Natural killer cell (primary cell): ENCODE data around the gene TMC1. TPM values are rescaled to one million over a fixed set of nuclear protein-coding genes. Genes with fewer than 3 reads are reported as not detected.

Source experiments
- ATAC-seq, 3 donors: fragments of 150-1000 bp in 2 of 3; fragments of 200-7000 bp in 1 of 3; cut with Tn5 transposase; 1 replicate in 1 of 3; 2 replicates in 2 of 3; pipeline ENCODE4 v1.10.0; 2021; ENCODE audit warnings: mild to moderate bottlenecking in 2 of 3, moderate library complexity in 2 of 3
- DNase-seq, 2 donors: peaks; one replicate each; pipeline versions ENCODE4 v3.0.0 to v3.0.0-alpha.2; 2013 to 2021; ENCODE audit warnings: mixed read lengths in 1 of 2
- H3K27ac ChIP-seq: one replicate; pipeline ENCODE4 v1.5.1; 2013; ENCODE audit warnings: mild to moderate bottlenecking, low read length
- H3K27me3 ChIP-seq: one replicate; pipeline ENCODE4 v1.6.1; 2013; ENCODE audit warnings: low read length; ENCODE audit not compliant: control insufficient read depth, insufficient read depth
- H3K36me3 ChIP-seq: one replicate; pipeline ENCODE4 v1.6.1; 2013; ENCODE audit warnings: low read length; ENCODE audit not compliant: control insufficient read depth, insufficient read depth
- H3K4me1 ChIP-seq: one replicate; pipeline ENCODE4 v1.6.1; 2013; ENCODE audit warnings: low read length; ENCODE audit not compliant: control insufficient read depth, insufficient read depth
- H3K4me3 ChIP-seq: one replicate; pipeline ENCODE4 v1.5.1; 2013; ENCODE audit warnings: low read length
- H3K9me3 ChIP-seq: one replicate; pipeline ENCODE4 v1.6.1; 2013; ENCODE audit warnings: low read length; ENCODE audit not compliant: control insufficient read depth, insufficient read depth
- H3K27ac Mint-ChIP-seq, 2 donors: one replicate each; pipeline ENCODE4 v1.8.0; 2022; ENCODE audit warnings: mild to moderate bottlenecking in 2 of 2, mixed read lengths in 2 of 2, moderate library complexity in 1 of 2
- H3K27me3 Mint-ChIP-seq, 2 donors: one replicate each; pipeline ENCODE4 v1.8.0; 2022; ENCODE audit warnings: low read depth in 2 of 2, mixed read lengths in 2 of 2
- H3K36me3 Mint-ChIP-seq: one replicate; pipeline ENCODE4 v1.8.0; 2022; ENCODE audit warnings: mixed read lengths
- H3K4me1 Mint-ChIP-seq, 2 donors: one replicate each; pipeline ENCODE4 v1.8.0; 2022; ENCODE audit warnings: mixed read lengths in 2 of 2
- H3K4me3 Mint-ChIP-seq: one replicate; pipeline ENCODE4 v1.8.0; 2022; ENCODE audit warnings: mild to moderate bottlenecking, moderate library complexity, mixed read lengths
- H3K9me3 Mint-ChIP-seq, 2 donors: one replicate each; pipeline ENCODE4 v1.8.0; 2022; ENCODE audit warnings: mixed read lengths in 2 of 2
- CTCF ChIP-seq: fragments of 200-600 bp; IDR thresholded peaks from one replicate; pipeline ENCODE4 v1.8.0; 2022; ENCODE audit warnings: antibody characterized with exemption
- WGBS: methylation state at CpG from one replicate; pipeline ENCODE4 v1.1.7; 2013; ENCODE audit warnings: missing lambda C conversion rate; ENCODE audit not compliant: insufficient coverage; 5-methylcytosine and 5-hydroxymethylcytosine counted together
- intact Hi-C: fragments of 100-400 bp; cut with micrococcal nuclease; formaldehyde crosslinking; loops from one replicate; pipeline ENCODE4 v1.14.2; 2022
- total RNA-seq, 4 donors: library from RNA; stranded (reverse); fragments of 120-200 nt in 1 of 4; gene quantifications; one replicate each; pipeline versions ENCODE4 v1.2.3 to v1.2.4, GENCODE V29; 2013 to 2022

The TMC1 gene
- total RNA-seq, 3 donors from 2014 or later (not counting 1 experiment from before 2014, with no cell fraction given): not detected

DNA sequence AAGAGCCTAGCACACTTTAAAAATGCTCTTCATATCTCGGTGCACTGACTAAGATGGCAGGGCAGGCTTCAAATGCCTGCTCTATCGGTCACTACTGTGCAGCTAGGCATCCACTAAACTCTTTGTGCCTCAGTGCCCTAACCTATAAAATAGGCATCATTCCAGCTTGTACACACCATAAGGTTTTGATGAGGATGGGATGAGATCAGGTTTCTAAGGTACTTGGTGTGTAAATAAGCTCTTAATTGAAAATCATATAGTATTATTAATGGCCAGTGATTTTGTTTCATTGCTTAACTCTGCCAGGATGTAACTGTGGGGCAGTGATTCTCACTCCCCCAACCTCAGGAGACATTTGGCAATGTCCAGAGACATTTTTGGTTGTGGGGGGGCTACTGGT is 352.9 kb downstream of the TMC1 start:
- Histone ChIP-seq H3K36me3 (no peaks in the 10 kb centered on the region), H3K9me3 (no peaks in the 10 kb centered on the region), H3K27ac (no peak overlapping the region), H3K27me3 (no peaks in the 10 kb centered on the region), H3K4me1 (no peaks in the 10 kb centered on the region), H3K4me3 (no peak overlapping the region)
- no peak for TF ChIP-seq CTCF
- intact Hi-C loops: loop anchor here (5.0 kb wide), 1 partner anchor 208 kb away; no protein-coding TSS in a partner anchor
- H3K27me3 Mint-ChIP-seq: peaks cover 2 to 8% of the 10 kb centered on the region in 2 donors
- H3K36me3 Mint-ChIP-seq: no peaks in the 10 kb centered on the region
- DNase-seq: no peak
- H3K27ac Mint-ChIP-seq: no peak overlapping the region
- H3K9me3 Mint-ChIP-seq: no peaks in the 10 kb centered on the region
- H3K4me3 Mint-ChIP-seq: no peak overlapping the region
- peaks cover 0 to 4% of the 10 kb centered on the region in 2 donors for H3K4me1 Mint-ChIP-seq
- 79% methylated on average over 2 of the region's 2 CpGs for WGBS
- ATAC-seq: no peak

DNA sequence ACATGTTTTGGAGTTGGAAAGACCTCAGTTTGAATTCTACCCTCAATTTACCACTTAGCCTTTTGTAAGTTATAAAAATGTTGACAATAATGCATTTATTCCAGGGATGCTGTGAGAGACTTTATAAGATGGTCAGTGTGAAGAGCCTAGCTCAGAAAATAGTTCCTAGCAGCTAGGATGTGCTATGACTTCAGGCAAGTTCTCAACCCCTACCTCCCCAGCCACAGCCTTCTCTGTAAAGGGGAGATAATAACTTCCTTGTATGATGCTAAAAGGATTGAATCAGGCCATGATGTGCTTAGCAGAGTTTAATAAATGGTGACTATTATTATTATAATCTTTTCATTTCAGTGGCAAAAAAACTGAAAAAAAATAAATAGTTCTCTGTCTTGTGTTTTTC is 353.8 kb downstream of the TMC1 start:
- Histone ChIP-seq H3K27me3 (no peaks in the 10 kb centered on the region), H3K4me1 (no peaks in the 10 kb centered on the region), H3K4me3 (no peak overlapping the region), H3K36me3 (no peaks in the 10 kb centered on the region), H3K9me3 (no peaks in the 10 kb centered on the region), H3K27ac (no peak overlapping the region)
- Mint-ChIP-seq H3K4me3 (no peak overlapping the region), H3K9me3 (no peaks in the 10 kb centered on the region), H3K4me1 (peaks cover 0 to 4% of the 10 kb centered on the region in 2 donors), H3K27ac (no peak overlapping the region), H3K27me3 (peaks cover 0 to 8% of the 10 kb centered on the region in 2 donors), H3K36me3 (no peaks in the 10 kb centered on the region)
- no peak for DNase-seq
- no peak for ATAC-seq
- intact Hi-C loops: no loop called here
- no peak for TF ChIP-seq CTCF

DNA sequence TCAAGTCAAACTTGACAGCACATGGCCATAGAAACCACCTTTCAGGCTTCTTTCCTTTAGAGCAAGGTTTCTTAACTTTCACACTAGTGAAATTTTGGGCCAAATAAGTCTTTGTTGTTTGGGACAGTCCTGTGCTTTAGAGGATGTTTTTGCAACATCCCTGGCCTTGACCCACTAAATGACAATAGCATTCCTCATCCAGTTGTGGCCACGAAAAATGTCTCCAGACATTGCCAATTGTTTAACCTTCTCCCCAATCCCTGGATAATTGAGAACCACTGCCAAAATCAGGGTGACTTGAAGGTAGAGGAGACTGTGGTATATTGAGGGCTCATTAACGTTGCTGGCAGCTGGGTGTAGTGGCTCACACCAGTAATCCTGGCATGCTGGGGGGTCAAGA is 359.4 kb downstream of the TMC1 start:
- H3K4me3 ChIP-seq: no peak overlapping the region
- Mint-ChIP-seq H3K36me3 (no peaks in the 10 kb centered on the region), H3K27me3 (no peaks in the 10 kb centered on the region), H3K4me1 (peaks cover 0 to 4% of the 10 kb centered on the region in 2 donors), H3K27ac (no peak overlapping the region), H3K4me3 (no peak overlapping the region), H3K9me3 (no peaks in the 10 kb centered on the region)
- DNase-seq: no peak
- 69% methylated on average over 2 of the region's 2 CpGs for WGBS
- no peak for ATAC-seq
- intact Hi-C loops: no loop called here
- H3K4me1 ChIP-seq: no peaks in the 10 kb centered on the region
- TF ChIP-seq CTCF: no peak
- H3K27me3 ChIP-seq: no peaks in the 10 kb centered on the region
- H3K36me3 ChIP-seq: no peaks in the 10 kb centered on the region
- H3K27ac ChIP-seq: no peak overlapping the region
- H3K9me3 ChIP-seq: no peaks in the 10 kb centered on the region

GRCh38 chr9:72882117-72882775 is 360.8 kb downstream of the TMC1 start:
- no peak overlapping the region for H3K27ac Mint-ChIP-seq
- TF ChIP-seq CTCF: no peak
- Histone ChIP-seq H3K27me3 (no peaks in the 10 kb centered on the region), H3K4me1 (no peaks in the 10 kb centered on the region), H3K9me3 (no peaks in the 10 kb centered on the region), H3K36me3 (no peaks in the 10 kb centered on the region), H3K27ac (no peak overlapping the region), H3K4me3 (no peak overlapping the region)
- intact Hi-C loops: no loop called here
- ATAC-seq (no peak), DNase-seq (no peak)
- no peaks in the 10 kb centered on the region for H3K4me1 Mint-ChIP-seq
- no peak overlapping the region for H3K4me3 Mint-ChIP-seq
- H3K9me3 Mint-ChIP-seq: no peaks in the 10 kb centered on the region
- no peaks in the 10 kb centered on the region for H3K36me3 Mint-ChIP-seq
- H3K27me3 Mint-ChIP-seq: no peaks in the 10 kb centered on the region
- WGBS: 96% methylated on average over 6 of the region's 6 CpGs
